Prostate gland (tissue), 2 donors: ENCODE measurements around the gene ZNF414.

ENCODE experiments used
- CTCF ChIP-seq, 4 experiments: fragments of 200-600 bp in 2 of 4; fragments of 450-650 bp in 2 of 4; sonication (generic) in 2 of 4; IDR thresholded peaks; 1 replicate in 3 of 4; 2 replicates in 1 of 4; pipeline ENCODE4 v1.5.1; 2016 to 2019; ENCODE audit warnings: antibody characterized with exemption in 4 of 4, mild to moderate bottlenecking in 2 of 4, moderate library complexity in 2 of 4
- POLR2A ChIP-seq: fragments of 450-650 bp; IDR thresholded peaks from one replicate; pipeline ENCODE4 v1.6.1; 2016; ENCODE audit warnings: antibody characterized with exemption, mild to moderate bottlenecking
- POLR2AphosphoS5 ChIP-seq: sonication (generic); formaldehyde crosslinking; IDR thresholded peaks from one replicate; pipeline ENCODE4 v1.6.1; 2017; ENCODE audit warnings: antibody characterized with exemption

GRCh38 chr19:8460516-8461298 lies 53.3 kb downstream of the ZNF414 start:
- no peak for TF ChIP-seq POLR2AphosphoS5
- TF ChIP-seq CTCF (IDR thresholded peaks at IDR 0.05) = no peak
- TF ChIP-seq POLR2A = no peak
